ENCODE measurements around the gene LCN10. TPM values are rescaled to one million over a fixed set of nuclear protein-coding genes. Genes with fewer than 3 reads are reported as not detected.
A peak's percentile ranks its signal among the peaks of the same experiment; 100 is the strongest.

Gene LCN10
- total RNA-seq, 3 donors from 2014 or later (not counting 1 experiment from before 2014, with no cell fraction given) = not detected

DNA sequence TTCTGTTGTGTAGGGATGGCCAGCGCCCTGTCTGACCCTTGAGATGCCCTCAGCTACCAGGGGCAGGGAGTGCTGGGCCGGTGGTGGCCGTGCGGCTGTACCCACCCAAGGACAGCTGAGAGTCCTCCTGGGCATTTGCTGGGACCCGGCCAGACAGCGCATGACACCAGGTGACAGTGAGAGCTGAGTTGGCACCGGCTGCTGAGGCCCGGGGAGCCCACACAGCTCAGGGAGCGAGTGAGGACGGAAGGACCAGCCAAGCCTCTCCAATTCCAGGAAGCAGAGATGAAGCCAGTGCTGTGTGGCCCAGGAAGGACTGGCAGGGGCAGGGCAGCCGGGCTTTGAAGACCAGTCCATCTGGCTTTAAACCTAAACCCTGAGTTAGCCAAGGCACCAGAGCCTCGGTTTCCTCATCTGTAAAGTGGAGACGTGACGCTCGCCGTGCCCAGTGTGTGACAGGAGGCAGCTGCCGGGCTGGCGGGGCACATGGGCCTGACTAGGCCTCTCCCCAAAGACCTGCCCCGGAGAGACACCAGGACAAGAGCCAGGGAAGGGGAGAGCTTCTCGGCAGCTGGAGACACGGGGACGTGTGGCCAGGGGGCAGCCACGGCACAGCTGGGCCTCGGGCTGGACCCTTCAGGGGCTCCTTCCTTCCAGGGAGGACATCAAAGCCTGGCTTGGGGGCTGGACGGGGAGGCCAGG lies 52.5 kb downstream of the LCN10 start:
- intact Hi-C loops (cut with micrococcal nuclease) = no loop called here
- Mint-ChIP-seq H3K36me3 (no peaks in the 10 kb centered on the region), H3K27me3 (ENCODE audit: low read depth in 2 of 2) (no peaks in the 10 kb centered on the region), H3K4me3 (no peak overlapping the region), H3K27ac (no peak overlapping the region), H3K4me1 (peaks cover 7 to 9% of the 10 kb centered on the region in 2 donors), H3K9me3 (no peaks in the 10 kb centered on the region)
- no peaks in the 10 kb centered on the region for H3K9me3 ChIP-seq (ENCODE audit: control insufficient read depth, insufficient read depth, low read length)
- H3K36me3 ChIP-seq (ENCODE audit: control insufficient read depth, insufficient read depth, low read length) = no peaks in the 10 kb centered on the region
- no peaks in the 10 kb centered on the region for H3K27me3 ChIP-seq (ENCODE audit: control insufficient read depth, insufficient read depth, low read length)
- peaks cover 21% of the 10 kb centered on the region for H3K4me1 ChIP-seq (ENCODE audit: control insufficient read depth, insufficient read depth, low read length)
- DNase-seq (no peak), ATAC-seq (no peak)
- no peak overlapping the region for H3K4me3 ChIP-seq (ENCODE audit: low read length)
- no peak overlapping the region for H3K27ac ChIP-seq (ENCODE audit: low read length)
- TF ChIP-seq, protein P1, sequence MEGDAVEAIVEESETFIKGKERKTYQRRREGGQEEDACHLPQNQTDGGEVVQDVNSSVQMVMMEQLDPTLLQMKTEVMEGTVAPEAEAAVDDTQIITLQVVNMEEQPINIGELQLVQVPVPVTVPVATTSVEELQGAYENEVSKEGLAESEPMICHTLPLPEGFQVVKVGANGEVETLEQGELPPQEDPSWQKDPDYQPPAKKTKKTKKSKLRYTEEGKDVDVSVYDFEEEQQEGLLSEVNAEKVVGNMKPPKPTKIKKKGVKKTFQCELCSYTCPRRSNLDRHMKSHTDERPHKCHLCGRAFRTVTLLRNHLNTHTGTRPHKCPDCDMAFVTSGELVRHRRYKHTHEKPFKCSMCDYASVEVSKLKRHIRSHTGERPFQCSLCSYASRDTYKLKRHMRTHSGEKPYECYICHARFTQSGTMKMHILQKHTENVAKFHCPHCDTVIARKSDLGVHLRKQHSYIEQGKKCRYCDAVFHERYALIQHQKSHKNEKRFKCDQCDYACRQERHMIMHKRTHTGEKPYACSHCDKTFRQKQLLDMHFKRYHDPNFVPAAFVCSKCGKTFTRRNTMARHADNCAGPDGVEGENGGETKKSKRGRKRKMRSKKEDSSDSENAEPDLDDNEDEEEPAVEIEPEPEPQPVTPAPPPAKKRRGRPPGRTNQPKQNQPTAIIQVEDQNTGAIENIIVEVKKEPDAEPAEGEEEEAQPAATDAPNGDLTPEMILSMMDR (IDR thresholded peaks at IDR 0.05) = no peak
- WGBS (ENCODE audit: insufficient coverage) = 95% methylated on average over 25 of the region's 25 CpGs

DNA sequence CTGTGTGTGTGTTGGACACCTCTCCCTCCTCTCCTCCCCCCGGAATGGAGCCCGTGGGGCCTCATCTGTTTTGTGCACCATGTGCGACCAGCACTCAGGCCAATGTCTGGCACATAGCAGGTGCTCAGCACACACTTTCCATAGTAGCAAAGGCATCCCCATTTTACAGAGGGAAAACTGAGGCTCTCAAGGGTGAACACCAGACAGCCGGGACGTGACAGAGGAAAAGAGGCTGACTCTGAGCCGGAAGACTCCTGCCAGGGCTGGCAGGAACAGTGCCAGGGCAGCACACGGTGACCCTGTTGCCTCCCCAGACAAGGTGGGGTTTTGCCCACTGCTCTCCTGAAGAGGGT lies 53.7 kb downstream of the LCN10 start:
- Histone ChIP-seq H3K27ac (ENCODE audit: low read length) (no peak overlapping the region), H3K4me1 (ENCODE audit: control insufficient read depth, insufficient read depth, low read length) (peaks cover 21% of the 10 kb centered on the region), H3K27me3 (ENCODE audit: control insufficient read depth, insufficient read depth, low read length) (no peaks in the 10 kb centered on the region), H3K36me3 (ENCODE audit: control insufficient read depth, insufficient read depth, low read length) (no peaks in the 10 kb centered on the region), H3K9me3 (ENCODE audit: control insufficient read depth, insufficient read depth, low read length) (no peaks in the 10 kb centered on the region), H3K4me3 (ENCODE audit: low read length) (no peak overlapping the region)
- ATAC-seq = no peak
- Mint-ChIP-seq H3K4me1 (peaks cover 7 to 9% of the 10 kb centered on the region in 2 donors), H3K27me3 (ENCODE audit: low read depth in 2 of 2) (no peaks in the 10 kb centered on the region), H3K9me3 (no peaks in the 10 kb centered on the region), H3K27ac (peak overlapping the region in 1 of 2 donors; percentile 11), H3K36me3 (no peaks in the 10 kb centered on the region), H3K4me3 (no peak overlapping the region)
- no peak for DNase-seq
- TF ChIP-seq, protein P1 (IDR thresholded peaks at IDR 0.05) = no peak
- intact Hi-C loops (cut with micrococcal nuclease) = no loop called here
- WGBS (ENCODE audit: insufficient coverage) = 80% methylated on average over 7 of the region's 7 CpGs

DNA sequence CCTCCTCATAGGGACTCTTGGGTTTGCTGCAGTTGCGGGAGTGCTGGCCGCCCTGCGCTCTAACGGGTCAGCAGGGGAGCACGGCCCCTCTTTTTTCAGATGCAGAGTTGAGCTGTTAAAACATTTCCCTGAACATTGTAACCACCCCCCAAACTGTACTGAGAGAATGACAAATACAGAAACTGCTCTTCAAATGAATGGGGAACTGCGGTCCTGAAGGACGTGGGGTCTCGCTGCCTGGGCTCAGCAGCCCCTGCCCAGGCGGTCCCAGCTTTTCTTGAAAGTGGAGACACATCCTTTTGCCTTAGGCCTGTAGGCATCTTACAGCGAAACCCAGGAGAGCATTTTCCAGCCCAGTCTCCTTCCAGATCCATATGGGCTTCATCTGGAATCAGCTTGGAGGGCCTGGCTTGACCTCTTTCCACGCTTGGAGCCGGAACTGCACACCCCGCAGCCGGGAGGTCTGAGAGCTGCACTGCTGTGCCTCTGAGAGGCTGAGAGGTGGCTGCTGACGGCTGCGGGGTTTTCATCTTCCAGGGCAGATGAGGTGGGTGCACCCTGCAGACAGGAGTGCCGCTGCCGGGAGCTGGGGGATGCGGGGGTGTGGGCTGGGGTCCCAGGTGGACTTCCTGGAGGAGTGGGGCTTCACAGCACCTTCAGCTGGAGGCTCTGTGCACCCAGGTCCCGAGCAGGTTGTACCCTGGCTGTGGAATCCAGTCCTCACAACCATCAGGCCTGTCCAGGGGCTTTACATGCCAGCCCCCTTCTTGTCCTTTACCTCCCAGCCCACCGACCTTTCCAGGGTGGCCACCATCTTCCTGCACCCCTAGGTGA lies 54.2 kb downstream of the LCN10 start:
- H3K9me3 Mint-ChIP-seq = no peaks in the 10 kb centered on the region
- intact Hi-C loops (cut with micrococcal nuclease) = no loop called here
- H3K36me3 ChIP-seq (ENCODE audit: control insufficient read depth, insufficient read depth, low read length) = no peaks in the 10 kb centered on the region
- TF ChIP-seq, protein P1 (IDR thresholded peaks at IDR 0.05) = no peak
- no peak overlapping the region for H3K4me3 ChIP-seq (ENCODE audit: low read length)
- no peak for ATAC-seq
- H3K27ac ChIP-seq (ENCODE audit: low read length) = no peak overlapping the region
- peak overlapping the region in 1 of 2 donors; percentile 11 for H3K27ac Mint-ChIP-seq
- H3K36me3 Mint-ChIP-seq = no peaks in the 10 kb centered on the region
- peak overlapping the region; percentile 53 for H3K4me3 Mint-ChIP-seq
- H3K4me1 ChIP-seq (ENCODE audit: control insufficient read depth, insufficient read depth, low read length) = peaks cover 21% of the 10 kb centered on the region
- DNase-seq = no peak
- no peaks in the 10 kb centered on the region for H3K27me3 Mint-ChIP-seq (ENCODE audit: low read depth in 2 of 2)
- peaks cover 7 to 9% of the 10 kb centered on the region in 2 donors for H3K4me1 Mint-ChIP-seq
- 69% methylated on average over 21 of the region's 21 CpGs for WGBS (ENCODE audit: insufficient coverage)
- no peaks in the 10 kb centered on the region for H3K9me3 ChIP-seq (ENCODE audit: control insufficient read depth, insufficient read depth, low read length)
- H3K27me3 ChIP-seq (ENCODE audit: control insufficient read depth, insufficient read depth, low read length) = no peaks in the 10 kb centered on the region

Other genes starting within 250 kb of the LCN10 start
- gene NOTCH1, start 196.9 kb downstream of the LCN10 start, total RNA-seq = 100 to 1,000 TPM; 126 to 228 (median 192) TPM
- gene EGFL7, start 80.0 kb downstream of the LCN10 start, total RNA-seq = under 1 TPM; 0.28 to 0.47 (median 0.29) TPM
- gene AGPAT2, start 55.5 kb downstream of the LCN10 start, total RNA-seq = 10 to 100 TPM; 10.3 to 19.4 (median 12.0) TPM
- under 1 TPM in 2 of 3 donors, not detected in 1; 0.31 to 0.39 TPM for gene DIPK1B, start 30.4 kb downstream of the LCN10 start, total RNA-seq
- not detected for gene LCN6, start 5.6 kb upstream of the LCN10 start, total RNA-seq
- not detected for gene LCN8, start 15.3 kb upstream of the LCN10 start, total RNA-seq
- not detected for gene LCN15, start 21.6 kb upstream of the LCN10 start, total RNA-seq
- gene TMEM141, start 48.4 kb upstream of the LCN10 start, total RNA-seq = 10 to 100 TPM; 22.4 to 26.9 (median 26.6) TPM
- under 1 TPM; 0.56 to 0.75 (median 0.65) TPM for gene CCDC183, start 53.4 kb upstream of the LCN10 start, total RNA-seq
- gene RABL6, start 65.0 kb upstream of the LCN10 start, total RNA-seq = 10 to 100 TPM; 72.7 to 82.5 (median 75.9) TPM
- gene AJM1, start 99.5 kb upstream of the LCN10 start, total RNA-seq = 10 to 100 TPM; 26.6 to 35.6 (median 31.5) TPM
- 10 to 100 TPM; 63.5 to 69.8 (median 67.7) TPM for gene PHPT1, start 106.5 kb upstream of the LCN10 start, total RNA-seq
- 1 to 10 TPM; 4.6 to 6.5 (median 5.8) TPM for gene MAMDC4, start 109.4 kb upstream of the LCN10 start, total RNA-seq
- 100 to 1,000 TPM; 208 to 255 (median 227) TPM for gene EDF1, start 123.4 kb upstream of the LCN10 start, total RNA-seq
- 10 to 100 TPM; 17.4 to 35.5 (median 25.0) TPM for gene TRAF2, start 143.6 kb upstream of the LCN10 start, total RNA-seq
- gene FBXW5, start 201.8 kb upstream of the LCN10 start, total RNA-seq = 100 to 1,000 TPM; 117 to 144 (median 136) TPM
- gene C8G, start 202.3 kb upstream of the LCN10 start, total RNA-seq = 1 to 10 TPM; 3.9 to 8.5 (median 7.3) TPM
- 10 to 100 TPM in 1 of 3 donors, 1 to 10 TPM in 2; 9.2 to 11.3 (median 9.8) TPM for gene LCN12, start 209.3 kb upstream of the LCN10 start, total RNA-seq
- 100 to 1,000 TPM; 157 to 361 (median 296) TPM for gene PTGDS, start 234.6 kb upstream of the LCN10 start, total RNA-seq
- 1 to 10 TPM; 4.9 to 8.4 (median 8.2) TPM for gene LCNL1, start 240.1 kb upstream of the LCN10 start, total RNA-seq
- gene PAXX, start 249.5 kb upstream of the LCN10 start, total RNA-seq = 100 to 1,000 TPM; 161 to 188 (median 161) TPM

Data from natural killer cell (primary cell).